HepG2 (cell line): Measurements from ENCODE around the gene P4HB. TPM values are rescaled to one million over a fixed set of nuclear protein-coding genes. Genes with fewer than 3 reads are reported as not detected.

ENCODE experiments used
- ADNP ChIP-seq: sonication (generic); formaldehyde crosslinking; IDR thresholded peaks from 2 replicates; pipeline ENCODE4 v1.4.0; 2020; ENCODE audit warnings: missing genetic modification reagents
- CBFB ChIP-seq: sonication (generic); formaldehyde crosslinking; IDR thresholded peaks from 2 replicates; pipeline ENCODE4 v1.4.0; 2020; ENCODE audit warnings: missing genetic modification reagents
- CHD4 ChIP-seq: fragments of 200-600 bp; sonication (generic); IDR thresholded peaks from 2 replicates; pipeline ENCODE4 v1.7.0; 2017; ENCODE audit warnings: mild to moderate bottlenecking, low read length, borderline replicate concordance
- NCOR1 ChIP-seq: fragments of 200-600 bp; sonication (generic); IDR thresholded peaks from 2 replicates; pipeline ENCODE4 v1.7.0; 2017; ENCODE audit warnings: antibody characterized with exemption, low read length, borderline replicate concordance
- NFIB ChIP-seq: sonication (generic); formaldehyde crosslinking; IDR thresholded peaks from 2 replicates; pipeline ENCODE4 v1.9.0; 2021; ENCODE audit warnings: missing genetic modification reagents, mild to moderate bottlenecking, borderline replicate concordance
- WIZ ChIP-seq: sonication (generic); formaldehyde crosslinking; IDR thresholded peaks from 2 replicates; pipeline ENCODE4 v1.5.1; 2020; ENCODE audit warnings: mild to moderate bottlenecking, missing genetic modification reagents
- ZNF138 ChIP-seq: sonication (generic); formaldehyde crosslinking; IDR thresholded peaks from 2 replicates; pipeline ENCODE4 v1.5.0; 2020; ENCODE audit warnings: mild to moderate bottlenecking, low read depth, missing genetic modification reagents
- ZNF329 ChIP-seq: sonication (generic); formaldehyde crosslinking; IDR thresholded peaks from 2 replicates; pipeline ENCODE4 v1.9.0; 2021; ENCODE audit warnings: low read depth, mild to moderate bottlenecking, missing genetic modification reagents
- polyA plus RNA-seq, 8 experiments: library from polyadenylated mRNA; depleted of rRNA in 3 of 8; stranded (reverse) in 7 of 8; unstranded in 1 of 8; fragments of >200 nt; fragmentation: Illumina TruSeq in 4 of 8; extraction: Trizol in 4 of 8; gene quantifications; 2 replicates each; pipeline versions ENCODE4 v1.2.1 to v1.2.3, GENCODE V29; 2011 to 2016; ENCODE audit warnings: low read depth in 4 of 8, missing spikeins in 1 of 8, mixed read lengths in 1 of 8; ENCODE audit not compliant: insufficient read depth in 1 of 8
- total RNA-seq, 5 experiments: library from RNA; depleted of rRNA; stranded (reverse); fragments of >200 nt; fragmentation: Illumina TruSeq; extraction: Trizol; gene quantifications; 2 replicates each; pipeline ENCODE4 v1.2.3, GENCODE V29; 2016; ENCODE audit warnings: low read depth in 1 of 5
- TF ChIP-seq, protein P1 (sequence below): sonication (generic); formaldehyde crosslinking; IDR thresholded peaks from 2 replicates; pipeline ENCODE4 v1.4.0; 2020; ENCODE audit warnings: missing genetic modification reagents
- TF ChIP-seq, protein P2 (sequence below): sonication (generic); formaldehyde crosslinking; IDR thresholded peaks from 2 replicates; pipeline ENCODE4 v1.9.0; 2022; ENCODE audit warnings: low read depth, missing genetic modification reagents
- TF ChIP-seq, protein P3 (sequence below): sonication (generic); formaldehyde crosslinking; IDR thresholded peaks from 2 replicates; pipeline ENCODE4 v1.4.0; 2020; ENCODE audit warnings: missing genetic modification reagents

P4HB gene
- total and polyA plus RNA-seq, 2 of the 13 experiments (the other 11 are each of a cell fraction or from before 2014, with no cell fraction given) = 185 to 782 TPM

DNA sequence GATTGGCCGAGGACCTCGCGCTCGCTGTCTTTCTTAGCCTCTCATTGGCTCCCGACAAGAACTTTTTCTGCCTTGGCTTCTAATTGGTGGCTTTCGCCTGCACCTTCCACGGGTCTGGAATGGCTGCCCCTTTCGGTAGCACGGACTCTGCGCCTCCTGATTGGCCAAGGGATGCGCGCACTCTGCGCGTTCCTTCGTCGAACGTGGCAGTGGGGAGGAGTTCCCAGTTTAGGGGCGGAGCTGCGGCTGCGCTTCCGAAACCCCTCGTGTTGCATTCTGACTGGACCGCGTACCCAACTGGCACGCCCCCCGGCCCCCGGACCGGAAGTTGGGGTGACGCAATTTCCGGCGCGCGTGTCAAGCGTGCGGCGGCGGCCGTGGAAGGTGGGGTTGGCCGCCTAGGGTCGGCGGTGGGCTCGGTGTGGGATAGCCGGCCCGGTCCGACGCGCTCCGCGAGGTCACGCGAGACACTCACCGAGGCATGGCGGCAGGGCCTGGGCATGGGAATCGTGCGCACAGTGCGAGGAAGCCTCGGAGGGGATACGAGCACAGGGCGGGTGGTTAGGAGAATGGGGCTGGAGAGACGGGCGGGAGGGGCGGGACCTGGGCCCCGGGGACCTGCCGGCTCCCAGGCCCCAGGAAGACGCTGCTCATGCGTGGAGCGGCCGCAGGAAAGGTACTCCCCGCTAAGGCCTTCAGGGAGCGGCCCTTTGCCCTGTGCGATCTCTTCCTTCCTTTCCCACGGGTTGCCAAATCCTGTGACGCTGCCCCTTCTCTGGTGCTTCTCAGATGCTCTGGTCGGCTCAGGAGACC is 627 bp upstream of the P4HB start (continued):
- TF ChIP-seq, protein P1, sequence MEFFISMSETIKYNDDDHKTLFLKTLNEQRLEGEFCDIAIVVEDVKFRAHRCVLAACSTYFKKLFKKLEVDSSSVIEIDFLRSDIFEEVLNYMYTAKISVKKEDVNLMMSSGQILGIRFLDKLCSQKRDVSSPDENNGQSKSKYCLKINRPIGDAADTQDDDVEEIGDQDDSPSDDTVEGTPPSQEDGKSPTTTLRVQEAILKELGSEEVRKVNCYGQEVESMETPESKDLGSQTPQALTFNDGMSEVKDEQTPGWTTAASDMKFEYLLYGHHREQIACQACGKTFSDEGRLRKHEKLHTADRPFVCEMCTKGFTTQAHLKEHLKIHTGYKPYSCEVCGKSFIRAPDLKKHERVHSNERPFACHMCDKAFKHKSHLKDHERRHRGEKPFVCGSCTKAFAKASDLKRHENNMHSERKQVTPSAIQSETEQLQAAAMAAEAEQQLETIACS (CRISPR knock-in tag) = peak; percentile 95
- no peak; the same call in 1 of the 2 replicates for TF ChIP-seq ZNF329
- peak; percentile 45; the same call in 1 of the 2 replicates for TF ChIP-seq NCOR1
- TF ChIP-seq ADNP (CRISPR knock-in tag) = no peak
- TF ChIP-seq CBFB (CRISPR knock-in tag) = peak; percentile 87
- TF ChIP-seq NFIB (CRISPR knock-in tag) = no peak
- TF ChIP-seq, protein P2, sequence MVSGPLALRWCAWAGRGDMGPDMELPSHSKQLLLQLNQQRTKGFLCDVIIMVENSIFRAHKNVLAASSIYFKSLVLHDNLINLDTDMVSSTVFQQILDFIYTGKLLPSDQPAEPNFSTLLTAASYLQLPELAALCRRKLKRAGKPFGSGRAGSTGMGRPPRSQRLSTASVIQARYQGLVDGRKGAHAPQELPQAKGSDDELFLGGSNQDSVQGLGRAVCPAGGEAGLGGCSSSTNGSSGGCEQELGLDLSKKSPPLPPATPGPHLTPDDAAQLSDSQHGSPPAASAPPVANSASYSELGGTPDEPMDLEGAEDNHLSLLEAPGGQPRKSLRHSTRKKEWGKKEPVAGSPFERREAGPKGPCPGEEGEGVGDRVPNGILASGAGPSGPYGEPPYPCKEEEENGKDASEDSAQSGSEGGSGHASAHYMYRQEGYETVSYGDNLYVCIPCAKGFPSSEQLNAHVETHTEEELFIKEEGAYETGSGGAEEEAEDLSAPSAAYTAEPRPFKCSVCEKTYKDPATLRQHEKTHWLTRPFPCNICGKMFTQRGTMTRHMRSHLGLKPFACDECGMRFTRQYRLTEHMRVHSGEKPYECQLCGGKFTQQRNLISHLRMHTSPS (CRISPR knock-in tag) = no peak
- TF ChIP-seq, protein P3, sequence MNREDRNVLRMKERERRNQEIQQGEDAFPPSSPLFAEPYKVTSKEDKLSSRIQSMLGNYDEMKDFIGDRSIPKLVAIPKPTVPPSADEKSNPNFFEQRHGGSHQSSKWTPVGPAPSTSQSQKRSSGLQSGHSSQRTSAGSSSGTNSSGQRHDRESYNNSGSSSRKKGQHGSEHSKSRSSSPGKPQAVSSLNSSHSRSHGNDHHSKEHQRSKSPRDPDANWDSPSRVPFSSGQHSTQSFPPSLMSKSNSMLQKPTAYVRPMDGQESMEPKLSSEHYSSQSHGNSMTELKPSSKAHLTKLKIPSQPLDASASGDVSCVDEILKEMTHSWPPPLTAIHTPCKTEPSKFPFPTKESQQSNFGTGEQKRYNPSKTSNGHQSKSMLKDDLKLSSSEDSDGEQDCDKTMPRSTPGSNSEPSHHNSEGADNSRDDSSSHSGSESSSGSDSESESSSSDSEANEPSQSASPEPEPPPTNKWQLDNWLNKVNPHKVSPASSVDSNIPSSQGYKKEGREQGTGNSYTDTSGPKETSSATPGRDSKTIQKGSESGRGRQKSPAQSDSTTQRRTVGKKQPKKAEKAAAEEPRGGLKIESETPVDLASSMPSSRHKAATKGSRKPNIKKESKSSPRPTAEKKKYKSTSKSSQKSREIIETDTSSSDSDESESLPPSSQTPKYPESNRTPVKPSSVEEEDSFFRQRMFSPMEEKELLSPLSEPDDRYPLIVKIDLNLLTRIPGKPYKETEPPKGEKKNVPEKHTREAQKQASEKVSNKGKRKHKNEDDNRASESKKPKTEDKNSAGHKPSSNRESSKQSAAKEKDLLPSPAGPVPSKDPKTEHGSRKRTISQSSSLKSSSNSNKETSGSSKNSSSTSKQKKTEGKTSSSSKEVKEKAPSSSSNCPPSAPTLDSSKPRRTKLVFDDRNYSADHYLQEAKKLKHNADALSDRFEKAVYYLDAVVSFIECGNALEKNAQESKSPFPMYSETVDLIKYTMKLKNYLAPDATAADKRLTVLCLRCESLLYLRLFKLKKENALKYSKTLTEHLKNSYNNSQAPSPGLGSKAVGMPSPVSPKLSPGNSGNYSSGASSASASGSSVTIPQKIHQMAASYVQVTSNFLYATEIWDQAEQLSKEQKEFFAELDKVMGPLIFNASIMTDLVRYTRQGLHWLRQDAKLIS = peak; percentile 84
- no peak for TF ChIP-seq CHD4
- TF ChIP-seq ZNF138 (CRISPR knock-in tag) = peak; percentile 76
- peak; percentile 83 for TF ChIP-seq WIZ (CRISPR knock-in tag)
